Breast epithelium (tissue), 4 donors: ENCODE measurements around the gene HLA-DMA. TPM values are rescaled to one million over a fixed set of nuclear protein-coding genes. Genes with fewer than 3 reads are reported as not detected.

Source experiments
- DNase-seq, 2 donors: peaks; one replicate each; pipeline ENCODE4 v3.0.0-alpha.2; 2019; ENCODE audit warnings: low spot score in 2 of 2
- H3K27ac ChIP-seq, 2 donors: fragments of 200-600 bp; sonication (generic) in 1 of 2; one replicate each; pipeline ENCODE4 v1.5.1; 2016 to 2019; ENCODE audit warnings: mild to moderate bottlenecking in 1 of 2
- H3K27me3 ChIP-seq, 2 donors: fragments of 200-600 bp; sonication (generic) in 1 of 2; one replicate each; pipeline versions ENCODE4 v1.5.1 to v1.6.0; 2017 to 2019; ENCODE audit warnings: control low read depth in 1 of 2, mild to moderate bottlenecking in 1 of 2
- H3K36me3 ChIP-seq: fragments of 200-600 bp; one replicate; pipeline ENCODE4 v1.5.1; 2019
- H3K4me1 ChIP-seq, 2 donors: fragments of 200-600 bp; sonication (generic); one replicate each; pipeline ENCODE4 v1.5.1; 2016 to 2019; ENCODE audit warnings: control low read depth in 1 of 2
- H3K4me3 ChIP-seq, 3 donors: fragments of 200-600 bp; sonication (generic); 1 replicate in 2 of 3; 2 replicates in 1 of 3; pipeline ENCODE4 v1.5.1; 2016 to 2019; ENCODE audit warnings: mild to moderate bottlenecking in 3 of 3, moderate library complexity in 2 of 3
- H3K9me3 ChIP-seq, 2 donors: fragments of 200-600 bp; sonication (generic) in 1 of 2; one replicate each; pipeline ENCODE4 v1.5.1; 2016 to 2019; ENCODE audit warnings: control low read depth in 1 of 2
- CTCF ChIP-seq, 3 donors: fragments of 450-650 bp; IDR thresholded peaks; one replicate each; pipeline ENCODE4 v1.5.1; 2016 to 2017; ENCODE audit warnings: antibody characterized with exemption in 3 of 3, mild to moderate bottlenecking in 3 of 3, moderate library complexity in 3 of 3
- POLR2A ChIP-seq: fragments of 450-650 bp; IDR thresholded peaks from one replicate; pipeline ENCODE4 v1.6.1; 2016; ENCODE audit warnings: antibody characterized with exemption, mild to moderate bottlenecking, moderate library complexity
- POLR2AphosphoS5 ChIP-seq, 3 donors: sonication (generic); formaldehyde crosslinking; IDR thresholded peaks; one replicate each; pipeline ENCODE4 v1.6.1; 2017; ENCODE audit warnings: antibody characterized with exemption in 3 of 3
- intact Hi-C: fragments of 100-400 bp; cut with DNase I; formaldehyde crosslinking; loops from one replicate; pipeline ENCODE4 v1.15.1; 2023; ENCODE audit warnings: low total_unique reads
- total RNA-seq, 3 donors: library from RNA; depleted of rRNA; stranded (reverse); fragments of >200 nt; gene quantifications; one replicate each; pipeline ENCODE4 v1.1.0, GENCODE V29; 2016

Gene HLA-DMA
- total RNA-seq, 3 donors from 2014 or later = 28.5 to 41.9 (median 30.9) TPM

DNA sequence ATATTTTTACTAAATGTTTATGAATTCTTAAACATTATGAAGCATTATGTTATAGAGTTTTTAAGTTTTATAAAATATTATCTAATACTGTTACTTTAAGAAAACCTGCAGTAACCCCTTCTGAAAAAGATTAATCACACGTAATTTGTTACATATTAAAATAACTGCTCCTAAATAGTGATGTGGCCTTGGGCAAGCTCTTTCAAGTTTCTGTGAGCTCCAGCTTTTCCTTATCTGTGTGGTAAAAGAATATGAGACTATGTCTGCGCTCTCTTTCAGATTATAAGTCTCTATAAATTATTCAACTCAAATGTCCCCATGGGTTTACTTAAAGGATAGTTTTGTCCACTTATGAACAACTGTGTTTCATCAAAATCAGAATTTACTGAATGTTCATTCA lies 44.0 kb downstream of the HLA-DMA start:
- no peaks in the 10 kb centered on the region for H3K9me3 ChIP-seq
- H3K27me3 ChIP-seq = no peaks in the 10 kb centered on the region
- no peak overlapping the region for H3K4me3 ChIP-seq
- H3K4me1 ChIP-seq = no peaks in the 10 kb centered on the region
- intact Hi-C loops = no loop called here
- TF ChIP-seq POLR2A (no peak), CTCF (IDR thresholded peaks at IDR 0.05) (no peak), POLR2AphosphoS5 (IDR thresholded peaks at IDR 0.05) (no peak)
- DNase-seq = no peak
- H3K27ac ChIP-seq = no peak overlapping the region
- H3K36me3 ChIP-seq = no peaks in the 10 kb centered on the region

DNA sequence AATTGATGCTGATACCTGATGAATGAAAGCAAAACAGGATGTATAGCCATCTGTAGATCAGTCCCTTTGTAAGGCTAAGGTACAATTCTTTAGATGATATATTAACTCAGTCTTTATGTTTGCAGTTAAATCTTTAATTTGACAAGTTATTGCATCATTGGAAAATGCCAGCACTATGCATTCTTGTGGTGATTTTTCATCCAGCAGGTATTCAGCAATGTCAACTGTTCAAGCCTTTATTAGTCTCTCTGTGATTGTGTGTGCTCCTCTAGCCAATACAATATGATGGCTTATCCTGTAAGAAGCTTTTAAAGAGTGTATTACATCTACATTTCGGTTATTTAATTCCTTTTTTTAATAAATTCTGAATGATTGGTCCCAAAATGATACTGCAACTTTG lies 46.4 kb downstream of the HLA-DMA start:
- Histone ChIP-seq H3K27ac (no peak overlapping the region), H3K36me3 (no peaks in the 10 kb centered on the region), H3K27me3 (no peaks in the 10 kb centered on the region), H3K4me3 (no peak overlapping the region), H3K4me1 (no peaks in the 10 kb centered on the region), H3K9me3 (no peaks in the 10 kb centered on the region)
- no peak for DNase-seq
- intact Hi-C loops = no loop called here
- TF ChIP-seq POLR2AphosphoS5 (IDR thresholded peaks at IDR 0.05) = no peak
- no peak for TF ChIP-seq POLR2A
- no peak for TF ChIP-seq CTCF (IDR thresholded peaks at IDR 0.05)

DNA sequence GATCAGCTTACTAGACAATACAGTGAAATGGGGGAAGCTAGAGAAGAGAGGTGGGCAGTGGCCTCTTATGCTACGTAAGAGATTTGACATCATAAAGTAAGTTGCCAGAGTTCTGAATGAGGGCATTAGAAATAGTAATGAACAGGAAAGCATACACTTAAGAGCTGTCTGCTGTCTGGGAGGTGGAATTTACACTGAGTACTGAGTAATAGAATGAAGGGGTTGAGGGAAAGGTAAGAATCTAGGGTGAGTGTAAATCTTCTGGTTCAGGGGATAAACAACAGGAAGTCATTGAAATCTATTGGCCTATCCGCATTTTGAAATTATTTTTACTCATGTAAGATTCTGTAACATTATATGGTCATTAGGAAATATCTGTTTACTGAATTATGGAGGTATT lies 47.8 kb downstream of the HLA-DMA start:
- intact Hi-C loops = no loop called here
- Histone ChIP-seq H3K27ac (no peak overlapping the region), H3K27me3 (no peaks in the 10 kb centered on the region), H3K4me1 (no peaks in the 10 kb centered on the region), H3K36me3 (no peaks in the 10 kb centered on the region), H3K4me3 (no peak overlapping the region), H3K9me3 (no peaks in the 10 kb centered on the region)
- no peak for DNase-seq
- TF ChIP-seq CTCF (IDR thresholded peaks at IDR 0.05) = no peak
- TF ChIP-seq POLR2A = no peak
- no peak for TF ChIP-seq POLR2AphosphoS5 (IDR thresholded peaks at IDR 0.05)

- H3K4me1 ChIP-seq = no peaks in the 10 kb centered on the region
- TF ChIP-seq POLR2A (no peak), POLR2AphosphoS5 (IDR thresholded peaks at IDR 0.05) (no peak), CTCF (IDR thresholded peaks at IDR 0.05) (no peak)
- intact Hi-C loops = no loop called here
- no peaks in the 10 kb centered on the region for H3K36me3 ChIP-seq
- no peaks in the 10 kb centered on the region for H3K27me3 ChIP-seq
- H3K4me3 ChIP-seq = no peak overlapping the region
- H3K9me3 ChIP-seq = no peaks in the 10 kb centered on the region
- no peak overlapping the region for H3K27ac ChIP-seq
- DNase-seq = no peak
Measured at GRCh38 chr6:32903952-32904351, 48.9 kb downstream of the HLA-DMA start.

Other genes starting within 250 kb of the HLA-DMA start
- gene HLA-DQA2, start 211.7 kb downstream of the HLA-DMA start, total RNA-seq = 1 to 10 TPM in 2 of 3 donors, under 1 TPM in 1; 0.48 to 2.0 (median 2.0) TPM
- gene HLA-DQB2, start 189.6 kb downstream of the HLA-DMA start, total RNA-seq = 1 to 10 TPM; 1.3 to 1.6 (median 1.5) TPM
- 1 to 10 TPM in 2 of 3 donors, not detected in 1; 1.5 to 2.0 TPM for gene HLA-DOB, start 136.1 kb downstream of the HLA-DMA start, total RNA-seq
- 10 to 100 TPM in 1 of 3 donors, 1 to 10 TPM in 2; 7.7 to 18.0 (median 9.5) TPM for gene TAP2, start 114.4 kb downstream of the HLA-DMA start, total RNA-seq
- gene PSMB8, start 109.0 kb downstream of the HLA-DMA start, total RNA-seq = 10 to 100 TPM; 36.0 to 47.3 (median 44.9) TPM
- gene TAP1, start 99.4 kb downstream of the HLA-DMA start, total RNA-seq = 10 to 100 TPM; 24.2 to 40.6 (median 28.7) TPM
- gene PSMB9, start 98.9 kb downstream of the HLA-DMA start, total RNA-seq = 10 to 100 TPM; 16.8 to 25.9 (median 19.2) TPM
- 10 to 100 TPM; 16.4 to 52.0 (median 34.6) TPM for gene HLA-DMB, start 12.1 kb downstream of the HLA-DMA start, total RNA-seq
- gene BRD2, start 15.5 kb upstream of the HLA-DMA start, total RNA-seq = 100 to 1,000 TPM; 111 to 159 (median 122) TPM
- 1 to 10 TPM; 2.1 to 5.7 (median 3.3) TPM for gene HLA-DOA, start 56.5 kb upstream of the HLA-DMA start, total RNA-seq
- gene HLA-DPA1, start 120.6 kb upstream of the HLA-DMA start, total RNA-seq = 100 to 1,000 TPM in 1 of 3 donors, 10 to 100 TPM in 2; 51.8 to 116 (median 75.4) TPM
- 10 to 100 TPM; 56.5 to 80.3 (median 58.2) TPM for gene HLA-DPB1, start 122.9 kb upstream of the HLA-DMA start, total RNA-seq
- gene COL11A2, start 239.4 kb upstream of the HLA-DMA start, total RNA-seq = 1 to 10 TPM in 1 of 3 donors, under 1 TPM in 2; 0.32 to 1.0 (median 0.98) TPM
- 10 to 100 TPM; 27.4 to 39.1 (median 27.5) TPM for gene RXRB, start 247.6 kb upstream of the HLA-DMA start, total RNA-seq
- gene SLC39A7, start 247.8 kb upstream of the HLA-DMA start, total RNA-seq = 10 to 100 TPM; 55.0 to 79.3 (median 74.1) TPM